Measurements from ENCODE around the gene PRL. TPM values are rescaled to one million over a fixed set of nuclear protein-coding genes. Genes with fewer than 3 reads are reported as not detected.
A peak's percentile ranks its signal among the peaks of the same experiment; 100 is the strongest.

PRL gene
- polyA plus RNA-seq, 1 donor from 2014 or later, result not detected

- Histone ChIP-seq H4K20me1 (ENCODE audit: insufficient read depth) (no peaks in the 10 kb centered on the region), H3K9ac (ENCODE audit: low read length) (no peak overlapping the region), H3K27ac (ENCODE audit: low read length) (peak overlapping the region; percentile 83), H3F3A (ENCODE audit: insufficient read depth, low read length, poor library complexity, severe bottlenecking) (peaks cover 13% of the 10 kb centered on the region), H3K4me2 (ENCODE audit: low read length) (peak overlapping the region; percentile 86), H3K4me3 (ENCODE audit: low read length) (peak overlapping the region; percentile 51), H2AFZ (ENCODE audit: low read depth, low read length) (no peak overlapping the region), H3K36me3 (ENCODE audit: insufficient read depth, low read length) (no peaks in the 10 kb centered on the region), H3K79me2 (replicated peaks; ENCODE audit: insufficient read depth, low read length) (no peaks in the 10 kb centered on the region), H3K9me3 (ENCODE audit: low read length) (no peaks in the 10 kb centered on the region), H3K9me2 (ENCODE audit: insufficient read depth, low read length) (no peaks in the 10 kb centered on the region), H3K27me3 (ENCODE audit: insufficient read depth, low read depth, low read length) (no peaks in the 10 kb centered on the region)
- TF ChIP-seq TAF1 (IDR thresholded peaks at IDR 0.05; ENCODE audit: low read depth) (no peak), MXI1 (conservative IDR thresholded peaks at IDR 0.05; ENCODE audit: poor library complexity, severe bottlenecking) (no peak), POLR2AphosphoS5 (IDR thresholded peaks at IDR 0.05) (no peak), RAD21 (conservative IDR thresholded peaks at IDR 0.05) (no peak), EP300 (conservative IDR thresholded peaks at IDR 0.05; ENCODE audit: poor library complexity, severe bottlenecking) (no peak), EZH2 (IDR thresholded peaks at IDR 0.05; ENCODE audit: borderline replicate concordance, insufficient read depth, low read length, poor library complexity, severe bottlenecking) (no peak), SMC3 (conservative IDR thresholded peaks at IDR 0.05; ENCODE audit: poor library complexity) (no peak)
- TF ChIP-seq, protein P1, sequence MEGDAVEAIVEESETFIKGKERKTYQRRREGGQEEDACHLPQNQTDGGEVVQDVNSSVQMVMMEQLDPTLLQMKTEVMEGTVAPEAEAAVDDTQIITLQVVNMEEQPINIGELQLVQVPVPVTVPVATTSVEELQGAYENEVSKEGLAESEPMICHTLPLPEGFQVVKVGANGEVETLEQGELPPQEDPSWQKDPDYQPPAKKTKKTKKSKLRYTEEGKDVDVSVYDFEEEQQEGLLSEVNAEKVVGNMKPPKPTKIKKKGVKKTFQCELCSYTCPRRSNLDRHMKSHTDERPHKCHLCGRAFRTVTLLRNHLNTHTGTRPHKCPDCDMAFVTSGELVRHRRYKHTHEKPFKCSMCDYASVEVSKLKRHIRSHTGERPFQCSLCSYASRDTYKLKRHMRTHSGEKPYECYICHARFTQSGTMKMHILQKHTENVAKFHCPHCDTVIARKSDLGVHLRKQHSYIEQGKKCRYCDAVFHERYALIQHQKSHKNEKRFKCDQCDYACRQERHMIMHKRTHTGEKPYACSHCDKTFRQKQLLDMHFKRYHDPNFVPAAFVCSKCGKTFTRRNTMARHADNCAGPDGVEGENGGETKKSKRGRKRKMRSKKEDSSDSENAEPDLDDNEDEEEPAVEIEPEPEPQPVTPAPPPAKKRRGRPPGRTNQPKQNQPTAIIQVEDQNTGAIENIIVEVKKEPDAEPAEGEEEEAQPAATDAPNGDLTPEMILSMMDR (IDR thresholded peaks at IDR 0.05; ENCODE audit: poor library complexity, severe bottlenecking), result no peak
- TF ChIP-seq, protein P2, sequence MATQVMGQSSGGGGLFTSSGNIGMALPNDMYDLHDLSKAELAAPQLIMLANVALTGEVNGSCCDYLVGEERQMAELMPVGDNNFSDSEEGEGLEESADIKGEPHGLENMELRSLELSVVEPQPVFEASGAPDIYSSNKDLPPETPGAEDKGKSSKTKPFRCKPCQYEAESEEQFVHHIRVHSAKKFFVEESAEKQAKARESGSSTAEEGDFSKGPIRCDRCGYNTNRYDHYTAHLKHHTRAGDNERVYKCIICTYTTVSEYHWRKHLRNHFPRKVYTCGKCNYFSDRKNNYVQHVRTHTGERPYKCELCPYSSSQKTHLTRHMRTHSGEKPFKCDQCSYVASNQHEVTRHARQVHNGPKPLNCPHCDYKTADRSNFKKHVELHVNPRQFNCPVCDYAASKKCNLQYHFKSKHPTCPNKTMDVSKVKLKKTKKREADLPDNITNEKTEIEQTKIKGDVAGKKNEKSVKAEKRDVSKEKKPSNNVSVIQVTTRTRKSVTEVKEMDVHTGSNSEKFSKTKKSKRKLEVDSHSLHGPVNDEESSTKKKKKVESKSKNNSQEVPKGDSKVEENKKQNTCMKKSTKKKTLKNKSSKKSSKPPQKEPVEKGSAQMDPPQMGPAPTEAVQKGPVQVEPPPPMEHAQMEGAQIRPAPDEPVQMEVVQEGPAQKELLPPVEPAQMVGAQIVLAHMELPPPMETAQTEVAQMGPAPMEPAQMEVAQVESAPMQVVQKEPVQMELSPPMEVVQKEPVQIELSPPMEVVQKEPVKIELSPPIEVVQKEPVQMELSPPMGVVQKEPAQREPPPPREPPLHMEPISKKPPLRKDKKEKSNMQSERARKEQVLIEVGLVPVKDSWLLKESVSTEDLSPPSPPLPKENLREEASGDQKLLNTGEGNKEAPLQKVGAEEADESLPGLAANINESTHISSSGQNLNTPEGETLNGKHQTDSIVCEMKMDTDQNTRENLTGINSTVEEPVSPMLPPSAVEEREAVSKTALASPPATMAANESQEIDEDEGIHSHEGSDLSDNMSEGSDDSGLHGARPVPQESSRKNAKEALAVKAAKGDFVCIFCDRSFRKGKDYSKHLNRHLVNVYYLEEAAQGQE (IDR thresholded peaks at IDR 0.05; ENCODE audit: borderline replicate concordance), result no peak
Measured at GRCh38 chr6:22251348-22251747, 45.5 kb downstream of the PRL start.

DNA sequence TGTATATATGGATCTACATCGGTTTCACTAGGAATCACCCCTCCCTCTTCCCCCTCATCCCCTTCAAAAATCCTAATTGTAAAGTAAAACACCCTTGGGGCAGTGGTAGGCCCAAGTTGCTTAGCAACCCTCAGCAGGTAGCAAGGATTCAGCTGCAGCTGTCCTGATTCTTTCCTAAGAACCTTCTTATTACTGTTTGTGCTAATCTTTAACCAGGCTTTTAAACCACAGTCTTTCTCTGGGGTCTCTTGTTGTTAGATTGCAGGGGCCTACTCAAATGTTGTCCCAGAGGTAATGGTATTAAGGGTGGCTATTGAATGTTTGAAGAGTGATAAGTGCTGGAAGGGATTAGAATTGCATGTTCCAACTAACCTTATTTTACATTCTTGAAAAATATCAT is 46.4 kb downstream of the PRL start:
- Histone ChIP-seq H3K9me3 (ENCODE audit: low read length) (no peaks in the 10 kb centered on the region), H4K20me1 (ENCODE audit: insufficient read depth) (no peaks in the 10 kb centered on the region), H2AFZ (ENCODE audit: low read depth, low read length) (peak overlapping the region; percentile 16), H3K4me3 (ENCODE audit: low read length) (peak overlapping the region; percentile 51), H3K9me2 (ENCODE audit: insufficient read depth, low read length) (no peaks in the 10 kb centered on the region), H3K9ac (ENCODE audit: low read length) (peak overlapping the region; percentile 52), H3K27ac (ENCODE audit: low read length) (peak overlapping the region; percentile 83), H3F3A (ENCODE audit: insufficient read depth, low read length, poor library complexity, severe bottlenecking) (peaks cover 13% of the 10 kb centered on the region), H3K4me2 (ENCODE audit: low read length) (peak overlapping the region; percentile 86), H3K36me3 (ENCODE audit: insufficient read depth, low read length) (no peaks in the 10 kb centered on the region), H3K27me3 (ENCODE audit: insufficient read depth, low read depth, low read length) (no peaks in the 10 kb centered on the region), H3K79me2 (replicated peaks; ENCODE audit: insufficient read depth, low read length) (no peaks in the 10 kb centered on the region)
- peak; percentile 43 for TF ChIP-seq SMC3 (conservative IDR thresholded peaks at IDR 0.05; ENCODE audit: poor library complexity)
- peak; percentile 16 for TF ChIP-seq POLR2AphosphoS5 (IDR thresholded peaks at IDR 0.05)
- TF ChIP-seq MXI1 (conservative IDR thresholded peaks at IDR 0.05; ENCODE audit: poor library complexity, severe bottlenecking), result no peak
- TF ChIP-seq RAD21 (conservative IDR thresholded peaks at IDR 0.05), result peak; percentile 33
- TF ChIP-seq EZH2 (IDR thresholded peaks at IDR 0.05; ENCODE audit: borderline replicate concordance, insufficient read depth, low read length, poor library complexity, severe bottlenecking), result no peak
- peak; percentile 70 for TF ChIP-seq EP300 (conservative IDR thresholded peaks at IDR 0.05; ENCODE audit: poor library complexity, severe bottlenecking)
- TF ChIP-seq, protein P1 (IDR thresholded peaks at IDR 0.05; ENCODE audit: poor library complexity, severe bottlenecking), result peak; percentile 10
- TF ChIP-seq, protein P2 (IDR thresholded peaks at IDR 0.05; ENCODE audit: borderline replicate concordance), result peak; percentile 92
- TF ChIP-seq TAF1 (IDR thresholded peaks at IDR 0.05; ENCODE audit: low read depth), result no peak

Measured in neural cell (in vitro differentiated cells).